NCI-H1694 treated with DMSO at 0.1 percent for 48 hours (cell line): ENCODE measurements around the gene CHSY3.

Experiments used
- DNase-seq: peaks from one replicate; lab custom pipeline; 2025; lab: John Stamatoyannopoulos, UW

Gene CHSY3

GRCh38 chr5:129945774-129946270 is 41.6 kb downstream of the CHSY3 start:
- no peak for DNase-seq

GRCh38 chr5:129951039-129951438 is 46.8 kb downstream of the CHSY3 start:
- DNase-seq, result no peak

- DNase-seq, result no peak
Observed at GRCh38 chr5:129958581-129958980, 54.3 kb downstream of the CHSY3 start.

- DNase-seq, result no peak
Observed at GRCh38 chr5:129960831-129961230, 56.6 kb downstream of the CHSY3 start.

GRCh38 chr5:129962506-129962905 is 58.2 kb downstream of the CHSY3 start:
- no peak for DNase-seq

GRCh38 chr5:129963359-129963758 is 59.1 kb downstream of the CHSY3 start:
- no peak for DNase-seq

- DNase-seq, result no peak
Observed at GRCh38 chr5:129966071-129966470, 61.8 kb downstream of the CHSY3 start.

GRCh38 chr5:129971714-129972113 is 67.4 kb downstream of the CHSY3 start:
- no peak for DNase-seq

- DNase-seq, result no peak
Observed at GRCh38 chr5:129972465-129973141, 68.3 kb downstream of the CHSY3 start.

- no peak for DNase-seq
Observed at GRCh38 chr5:129973716-129974426, 69.6 kb downstream of the CHSY3 start.

GRCh38 chr5:129977810-129978209 is 73.5 kb downstream of the CHSY3 start:
- DNase-seq, result no peak

- no peak for DNase-seq
Observed at GRCh38 chr5:129978270-129978669, 74.0 kb downstream of the CHSY3 start.

- DNase-seq, result no peak
Observed at GRCh38 chr5:129988453-129988852, 84.2 kb downstream of the CHSY3 start.

GRCh38 chr5:129991780-129992179 is 87.5 kb downstream of the CHSY3 start:
- DNase-seq, result no peak

GRCh38 chr5:129996896-129997295 is 92.6 kb downstream of the CHSY3 start:
- no peak for DNase-seq

GRCh38 chr5:130000460-130000859 is 96.2 kb downstream of the CHSY3 start:
- DNase-seq, result no peak

GRCh38 chr5:130002183-130002582 is 97.9 kb downstream of the CHSY3 start:
- no peak for DNase-seq

GRCh38 chr5:130002876-130003275 is 98.6 kb downstream of the CHSY3 start:
- DNase-seq, result no peak

- DNase-seq, result no peak
Observed at GRCh38 chr5:130011986-130012385, 107.7 kb downstream of the CHSY3 start.

GRCh38 chr5:130017173-130017572 is 112.9 kb downstream of the CHSY3 start:
- no peak for DNase-seq

- DNase-seq, result no peak
Observed at GRCh38 chr5:130018641-130019040, 114.4 kb downstream of the CHSY3 start.

GRCh38 chr5:130021000-130021399 is 116.7 kb downstream of the CHSY3 start:
- no peak for DNase-seq

GRCh38 chr5:130021876-130022275 is 117.6 kb downstream of the CHSY3 start:
- no peak for DNase-seq

- no peak for DNase-seq
Observed at GRCh38 chr5:130023604-130024003, 119.3 kb downstream of the CHSY3 start.
